GM21381 (cell line): ENCODE data around the gene LONP1.
"Not testable (repeated sequence)": the region's sequence is repeated elsewhere in the genome, so short reads cannot be mapped to it uniquely, and the experiment has no call there.

Experiments used
- ATAC-seq: cut with Tn5 transposase; IDR thresholded peaks from one replicate; pipeline ENCODE4 v1.9.1; 2021; ENCODE audit warnings: mild to moderate bottlenecking, moderate library complexity; ENCODE audit not compliant: unreplicated experiment

The LONP1 gene

GRCh38 chr19:5693195-5694166, 26.5 kb downstream of the LONP1 start:
- ATAC-seq: no peak

GRCh38 chr19:5692723-5693194, 27.2 kb downstream of the LONP1 start:
- ATAC-seq: no peak

- ATAC-seq: no peak
Observed at GRCh38 chr19:5691822-5692722, 27.9 kb downstream of the LONP1 start.

- ATAC-seq: no peak
Observed at GRCh38 chr19:5690955-5691821, 28.8 kb downstream of the LONP1 start.

- peak; percentile 43 for ATAC-seq
Observed at GRCh38 chr19:5690125-5690954, 29.6 kb downstream of the LONP1 start, which contains the start of gene RPL36. Gene RPL36 (plus strand): TSS chr19:5690295. CDS start chr19:5690508, 213 bp downstream.

GRCh38 chr19:5688262-5688881, 31.6 kb downstream of the LONP1 start:
- not testable (repeated sequence) for ATAC-seq

- no peak for ATAC-seq
Observed at GRCh38 chr19:5687360-5688198, 32.4 kb downstream of the LONP1 start.

- ATAC-seq: peak; percentile 46
Observed at GRCh38 chr19:5686647-5687359, 33.1 kb downstream of the LONP1 start.

- no peak for ATAC-seq
Observed at GRCh38 chr19:5686326-5686646, 33.7 kb downstream of the LONP1 start.

GRCh38 chr19:5684694-5685430, 35.1 kb downstream of the LONP1 start:
- no peak for ATAC-seq

GRCh38 chr19:5683177-5683886, 36.6 kb downstream of the LONP1 start:
- no peak for ATAC-seq

- ATAC-seq: no peak
Observed at GRCh38 chr19:5682107-5682482, 37.9 kb downstream of the LONP1 start.

GRCh38 chr19:5681391-5682106, 38.4 kb downstream of the LONP1 start:
- ATAC-seq: no peak

- peak; percentile 82 for ATAC-seq
Observed at GRCh38 chr19:5680437-5681368, 39.2 kb downstream of the LONP1 start, which contains the start of the genes HSD11B1L and MICOS13. Gene HSD11B1L (plus strand): TSS chr19:5681027. CDS start chr19:5684833, 3,806 bp downstream. Gene MICOS13 (minus strand): TSS chr19:5680516. CDS start chr19:5680486, 30 bp downstream.
